HCT116 (cell line): Measurements from ENCODE around the gene NRIP2. TPM values are rescaled to one million over a fixed set of nuclear protein-coding genes. Genes with fewer than 3 reads are reported as not detected.

Experiments
- ATAC-seq: fragments of 200-7000 bp; cut with Tn5 transposase; 2 replicates; pipeline ENCODE4 v1.9.1; 2020; ENCODE audit warnings: mild to moderate bottlenecking, moderate library complexity
- BruUV-seq: library from RNA; stranded (reverse); fragments of 400-500 nt; replicated peaks from 2 replicates; lab custom pipeline; 2021; lab: Mats Ljungman, UMichigan
- CTCF ChIA-PET: fragments of 300-600 bp; sonication (Branson Sonifier 250); formaldehyde crosslinking; loops from one replicate; lab custom pipeline; 2021; ENCODE audit warnings: antibody characterized with exemption; lab: Charles Lee
- POLR2A ChIA-PET: fragments of 300-600, 350-600 bp; sonication (Branson Sonifier 250); formaldehyde crosslinking; loops from one replicate; lab custom pipeline; 2021; ENCODE audit warnings: antibody characterized with exemption; lab: Charles Lee
- RAD21 ChIA-PET, 2 experiments: fragments of 300-600 bp; sonication (Branson Sonifier 250); formaldehyde crosslinking; loops; one replicate each; lab custom pipeline; 2023; ENCODE audit warnings: low total read pairs in 2 of 2; ENCODE audit not compliant: uncharacterized antibody in 2 of 2, unreplicated experiment in 2 of 2, low non-redundant PET in 1 of 2; lab: Charles Lee
- DNase-seq: peaks from one replicate; pipeline ENCODE4 v3.0.0-alpha.2; 2010; ENCODE audit warnings: low read depth, low spot score
- H2AFZ ChIP-seq: fragments of 200-600 bp; shearing (Covaris generic), sonication (generic); 2 replicates; pipeline ENCODE4 v1.6.1; 2017; ENCODE audit warnings: low read depth, mixed run types, mixed read lengths, antibody characterized with exemption, low read length; ENCODE audit not compliant: poor library complexity, severe bottlenecking
- H3K27ac ChIP-seq: 2 replicates; pipeline ENCODE4 v1.5.1; 2012; ENCODE audit warnings: low read depth, low read length
- H3K27me3 ChIP-seq: fragments of 200-600 bp; sonication (generic); 2 replicates; pipeline ENCODE4 v1.6.1; 2016; ENCODE audit warnings: mixed run types, low read length, mixed read lengths; ENCODE audit not compliant: insufficient read depth
- H3K36me3 ChIP-seq, 2 experiments: fragments of 200-500 bp in 1 of 2; fragments of 200-600 bp in 1 of 2; sonication (Bioruptor generic) in 1 of 2; sonication (generic) in 1 of 2; 2 replicates each; pipeline versions ENCODE4 v1.5.1 to v1.6.1; 2014 to 2016; ENCODE audit warnings: low read length in 2 of 2, inconsistent platforms in 1 of 2, mixed read lengths in 1 of 2, mixed run types in 1 of 2; ENCODE audit not compliant: insufficient read depth in 2 of 2, control insufficient read depth in 1 of 2
- H3K4me1 ChIP-seq, 2 experiments: fragments of 200-600 bp in 1 of 2; sonication (generic) in 1 of 2; 2 replicates each; pipeline versions ENCODE4 v1.5.1 to v1.6.1; 2012 to 2017; ENCODE audit warnings: low read length in 2 of 2, inconsistent platforms in 1 of 2, mild to moderate bottlenecking in 1 of 2, mixed read lengths in 1 of 2, mixed run types in 1 of 2, moderate library complexity in 1 of 2; ENCODE audit not compliant: insufficient read depth in 2 of 2, control insufficient read depth in 1 of 2
- H3K4me2 ChIP-seq: fragments of 200-600 bp; sonication (generic); 2 replicates; pipeline ENCODE4 v1.6.1; 2017; ENCODE audit warnings: mixed run types, low read length, mixed read lengths
- H3K4me3 ChIP-seq, 2 experiments: fragments of 200-600 bp in 1 of 2; sonication (generic) in 1 of 2; replicated peaks in 1 of 2; 2 replicates each; pipeline ENCODE4 v1.5.1; 2011 to 2016; ENCODE audit warnings: low read length in 2 of 2, control low read depth in 1 of 2, low read depth in 1 of 2, mild to moderate bottlenecking in 1 of 2, mixed read lengths in 1 of 2, mixed run types in 1 of 2
- H3K79me2 ChIP-seq: fragments of 200-600 bp; sonication (generic); 2 replicates; pipeline ENCODE4 v1.6.1; 2017; ENCODE audit warnings: mild to moderate bottlenecking, mixed run types, low read length, moderate library complexity, mixed read lengths; ENCODE audit not compliant: insufficient read depth
- H3K9ac ChIP-seq: fragments of 200-600 bp; sonication (generic); 2 replicates; pipeline ENCODE4 v1.6.1; 2016; ENCODE audit warnings: low read length, mixed read lengths
- H3K9me2 ChIP-seq: fragments of 200-600 bp; sonication (generic), shearing (Covaris generic); 2 replicates; pipeline ENCODE4 v1.6.1; 2017; ENCODE audit warnings: mixed run types, mild to moderate bottlenecking, moderate library complexity; ENCODE audit not compliant: insufficient read depth
- H3K9me3 ChIP-seq, 2 experiments: fragments of 200-500 bp in 1 of 2; fragments of 200-600 bp in 1 of 2; sonication (Bioruptor generic) in 1 of 2; sonication (generic) in 1 of 2; 2 replicates each; pipeline ENCODE4 v1.6.1; 2014 to 2017; ENCODE audit warnings: low read length in 2 of 2, mixed read lengths in 2 of 2, inconsistent platforms in 1 of 2, low read depth in 1 of 2, mild to moderate bottlenecking in 1 of 2, mixed run types in 1 of 2, moderate library complexity in 1 of 2; ENCODE audit not compliant: control insufficient read depth in 1 of 2, insufficient read depth in 1 of 2
- H4K20me1 ChIP-seq: fragments of 200-600 bp; sonication (generic), shearing (Covaris generic); 2 replicates; pipeline ENCODE4 v1.6.1; 2017; ENCODE audit warnings: mixed run types, mild to moderate bottlenecking, moderate library complexity; ENCODE audit not compliant: insufficient read depth
- CBX3 ChIP-seq: IDR thresholded peaks from 2 replicates; pipeline ENCODE4 v1.6.1; 2012; ENCODE audit warnings: low read depth
- CEBPB ChIP-seq: IDR thresholded peaks from 2 replicates; pipeline ENCODE4 v1.6.1; 2012; ENCODE audit warnings: low read depth
- EGR1 ChIP-seq: IDR thresholded peaks from 2 replicates; pipeline ENCODE4 v1.6.1; 2012; ENCODE audit warnings: low read depth
- EZH2 ChIP-seq: fragments of 200-600 bp; sonication (generic); IDR thresholded peaks from 2 replicates; pipeline ENCODE4 v1.6.1; 2017; ENCODE audit warnings: antibody characterized with exemption, mixed run types
- EZH2phosphoT487 ChIP-seq: fragments of 200-600 bp; IDR thresholded peaks from 2 replicates; pipeline ENCODE4 v1.6.1; 2018; ENCODE audit warnings: antibody characterized with exemption, borderline replicate concordance
- FOSL1 ChIP-seq: IDR thresholded peaks from 2 replicates; pipeline ENCODE4 v1.6.1; 2012; ENCODE audit warnings: low read depth
- RAD21 ChIP-seq: IDR thresholded peaks from 2 replicates; pipeline ENCODE4 v1.6.1; 2012; ENCODE audit warnings: low read depth, mild to moderate bottlenecking
- SIN3A ChIP-seq: IDR thresholded peaks from 2 replicates; pipeline ENCODE4 v1.6.1; 2012; ENCODE audit warnings: low read depth
- SP1 ChIP-seq: IDR thresholded peaks from 2 replicates; pipeline ENCODE4 v1.6.1; 2012; ENCODE audit warnings: low read depth
- SRF ChIP-seq: IDR thresholded peaks from 2 replicates; pipeline ENCODE4 v1.6.1; 2012; ENCODE audit warnings: low read depth
- TCF7L2 ChIP-seq: IDR thresholded peaks from 2 replicates; pipeline ENCODE4 v1.7.0; 2011; ENCODE audit warnings: borderline replicate concordance, inconsistent platforms; ENCODE audit not compliant: insufficient read depth, insufficient read length; ENCODE audit errors: extremely low read depth
- YY1 ChIP-seq: IDR thresholded peaks from 2 replicates; pipeline ENCODE4 v1.6.1; 2011; ENCODE audit warnings: low read length, low read depth, moderate library complexity, mild to moderate bottlenecking; ENCODE audit not compliant: insufficient replicate concordance; ENCODE audit errors: extremely low read depth
- ZFX ChIP-seq: fragments of 450-650 bp; IDR thresholded peaks from 2 replicates; pipeline ENCODE4 v1.6.1; 2017
- intact Hi-C: fragments of 100-400 bp; cut with micrococcal nuclease; formaldehyde crosslinking; loops from 2 replicates; pipeline ENCODE4 v1.10.0; 2022
- total RNA-seq: library from RNA; stranded (reverse); gene quantifications from one replicate; pipeline ENCODE4 v1.2.1, GENCODE V29; 2021; ENCODE audit not compliant: unreplicated experiment
- TF ChIP-seq, protein P1 (sequence below): IDR thresholded peaks from 2 replicates; pipeline ENCODE4 v1.6.1; 2012
- TF ChIP-seq, protein P2 (sequence below), 3 experiments: fragments of 200-600 bp in 1 of 3; sonication (generic) in 1 of 3; IDR thresholded peaks in 2 of 3; conservative IDR thresholded peaks in 1 of 3; 2 replicates each; pipeline ENCODE4 v1.5.1; 2012 to 2017; ENCODE audit warnings: low read depth in 2 of 3, low read length in 2 of 3, antibody characterized with exemption in 1 of 3, borderline replicate concordance in 1 of 3, control low read depth in 1 of 3, mild to moderate bottlenecking in 1 of 3, mixed read lengths in 1 of 3, mixed run types in 1 of 3, moderate library complexity in 1 of 3; ENCODE audit not compliant: insufficient read depth in 1 of 3

NRIP2 gene
- total RNA-seq, 1 experiment from 2014 or later, result not detected

DNA sequence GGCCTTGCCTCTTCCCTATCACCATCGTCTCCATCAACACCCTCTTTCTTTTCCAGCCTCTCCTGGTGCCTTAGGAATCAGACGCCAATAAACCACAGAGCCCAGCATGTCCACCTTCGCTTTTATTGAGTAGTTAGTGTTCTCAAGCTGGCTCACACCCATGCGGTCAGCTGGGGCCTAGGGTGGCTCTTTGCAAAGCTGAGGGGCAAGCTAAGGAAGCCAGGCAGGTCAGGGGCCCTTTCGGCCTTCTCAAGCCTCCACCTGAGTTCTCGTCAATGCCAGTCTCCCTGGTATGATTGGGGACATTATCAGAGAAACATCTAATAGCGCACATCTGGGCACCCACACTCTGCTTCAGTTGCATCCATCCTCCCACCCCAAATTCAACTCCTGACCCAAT lies 22.7 kb upstream of the NRIP2 start:
- H3K79me2 ChIP-seq, result no peaks in the 10 kb centered on the region
- no peak overlapping the region for H3K4me2 ChIP-seq
- no peak overlapping the region for H3K4me3 ChIP-seq
- DNase-seq (no peak), ATAC-seq (no peak)
- H3K4me1 ChIP-seq, result peaks cover 0 to 3% of the 10 kb centered on the region in 2 experiments; a peak in 2 of 4 replicates
- no peaks in the 10 kb centered on the region for H3K27me3 ChIP-seq
- no peak overlapping the region for H2AFZ ChIP-seq
- RAD21 ChIA-PET, result no interaction called here
- peaks cover 29 to 32% of the 10 kb centered on the region in 2 experiments; a peak in 3 of 4 replicates for H3K36me3 ChIP-seq
- POLR2A ChIA-PET, result no interaction called here
- H3K9me2 ChIP-seq, result no peaks in the 10 kb centered on the region
- no TSS peak for BruUV-seq
- intact Hi-C loops, result no loop called here
- H3K9ac ChIP-seq, result no peak overlapping the region
- no peaks in the 10 kb centered on the region for H3K9me3 ChIP-seq
- H4K20me1 ChIP-seq, result no peaks in the 10 kb centered on the region
- CTCF ChIA-PET, result interaction anchor here (0.9 kb wide), 1 partner anchor 184 kb away, joined by 3 read pairs; no protein-coding TSS in a partner anchor
- no peak overlapping the region for H3K27ac ChIP-seq
- TF ChIP-seq SIN3A (no peak), YY1 (no peak), FOSL1 (no peak), EZH2phosphoT487 (no peak), EZH2 (no peak), SP1 (no peak), RAD21 (no peak)

DNA sequence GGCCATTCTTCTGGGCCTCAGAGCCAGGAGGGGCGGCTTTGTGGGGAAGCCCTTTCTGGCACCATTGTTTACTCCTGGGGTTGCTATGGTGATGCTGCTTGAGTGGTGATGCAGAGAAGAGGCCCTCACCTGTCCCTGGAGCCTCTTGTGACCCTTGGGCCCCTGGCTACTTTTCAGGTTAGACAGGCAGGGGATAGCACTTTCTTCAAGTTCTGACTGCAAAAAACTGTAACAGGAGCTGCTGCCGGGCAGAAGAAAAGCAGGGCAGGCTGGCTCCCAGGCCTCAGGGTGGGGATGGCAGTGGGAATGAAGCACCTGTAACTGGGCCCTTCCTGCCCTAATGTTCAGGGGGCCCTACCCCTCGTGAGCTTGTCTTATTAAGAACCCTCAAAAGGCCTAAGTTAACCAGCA lies 22.2 kb upstream of the NRIP2 start, which contains the start of gene TEX52:
TEX52 (minus strand) TSS at position 19 of the 411 bp plus-strand sequence; CDS start at position 6, 13 bp downstream.
- no TSS peak for BruUV-seq
- ChIA-PET RAD21 (no interaction called here), POLR2A (no interaction called here), CTCF (interaction anchor here (0.9 kb wide), 1 partner anchor 184 kb away, joined by 3 read pairs; no protein-coding TSS in a partner anchor)
- TF ChIP-seq SRF (no peak), RAD21 (no peak), EZH2phosphoT487 (no peak), CBX3 (no peak), SP1 (no peak), EGR1 (no peak), CEBPB (no peak), ZFX (no peak), TCF7L2 (no peak)
- TF ChIP-seq, protein P1, sequence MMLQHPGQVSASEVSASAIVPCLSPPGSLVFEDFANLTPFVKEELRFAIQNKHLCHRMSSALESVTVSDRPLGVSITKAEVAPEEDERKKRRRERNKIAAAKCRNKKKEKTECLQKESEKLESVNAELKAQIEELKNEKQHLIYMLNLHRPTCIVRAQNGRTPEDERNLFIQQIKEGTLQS, result no peak
- TF ChIP-seq, protein P2, sequence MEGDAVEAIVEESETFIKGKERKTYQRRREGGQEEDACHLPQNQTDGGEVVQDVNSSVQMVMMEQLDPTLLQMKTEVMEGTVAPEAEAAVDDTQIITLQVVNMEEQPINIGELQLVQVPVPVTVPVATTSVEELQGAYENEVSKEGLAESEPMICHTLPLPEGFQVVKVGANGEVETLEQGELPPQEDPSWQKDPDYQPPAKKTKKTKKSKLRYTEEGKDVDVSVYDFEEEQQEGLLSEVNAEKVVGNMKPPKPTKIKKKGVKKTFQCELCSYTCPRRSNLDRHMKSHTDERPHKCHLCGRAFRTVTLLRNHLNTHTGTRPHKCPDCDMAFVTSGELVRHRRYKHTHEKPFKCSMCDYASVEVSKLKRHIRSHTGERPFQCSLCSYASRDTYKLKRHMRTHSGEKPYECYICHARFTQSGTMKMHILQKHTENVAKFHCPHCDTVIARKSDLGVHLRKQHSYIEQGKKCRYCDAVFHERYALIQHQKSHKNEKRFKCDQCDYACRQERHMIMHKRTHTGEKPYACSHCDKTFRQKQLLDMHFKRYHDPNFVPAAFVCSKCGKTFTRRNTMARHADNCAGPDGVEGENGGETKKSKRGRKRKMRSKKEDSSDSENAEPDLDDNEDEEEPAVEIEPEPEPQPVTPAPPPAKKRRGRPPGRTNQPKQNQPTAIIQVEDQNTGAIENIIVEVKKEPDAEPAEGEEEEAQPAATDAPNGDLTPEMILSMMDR (IDR thresholded peaks at IDR 0.05 in 2 of 3, conservative IDR thresholded peaks at IDR 0.05 in 1 of 3; ENCODE audit: borderline replicate concordance in 1 of 3, insufficient read depth in 1 of 3, low read depth in 2 of 3, low read length in 2 of 3), result no peak
- Histone ChIP-seq H3K36me3 (peaks cover 26 to 27% of the 10 kb centered on the region in 2 experiments; a peak in 3 of 4 replicates), H3K9me3 (no peaks in the 10 kb centered on the region), H3K4me3 (no peak within 1 kb of the TSS), H4K20me1 (no peaks in the 10 kb centered on the region), H2AFZ (no peak within 1 kb of the TSS), H3K79me2 (no peaks in the 10 kb centered on the region), H3K9ac (no peak within 1 kb of the TSS), H3K27ac (no peak within 1 kb of the TSS), H3K9me2 (no peaks in the 10 kb centered on the region), H3K4me2 (no peak within 1 kb of the TSS), H3K4me1 (peaks cover 0 to 3% of the 10 kb centered on the region in 2 experiments; a peak in 2 of 4 replicates), H3K27me3 (no peaks in the 10 kb centered on the region)
- no peak for ATAC-seq
- intact Hi-C loops, result no loop called here
- DNase-seq, result no peak
